GM18520 (cell line): ENCODE measurements around the gene SETSIP.
"Not testable (repeated sequence)": the region's sequence is repeated elsewhere in the genome, so short reads cannot be mapped to it uniquely, and the experiment has no call there.

ENCODE experiments used
- ATAC-seq: cut with Tn5 transposase; IDR thresholded peaks from one replicate; pipeline ENCODE4 v1.9.1; 2021; ENCODE audit not compliant: unreplicated experiment

The SETSIP gene

DNA sequence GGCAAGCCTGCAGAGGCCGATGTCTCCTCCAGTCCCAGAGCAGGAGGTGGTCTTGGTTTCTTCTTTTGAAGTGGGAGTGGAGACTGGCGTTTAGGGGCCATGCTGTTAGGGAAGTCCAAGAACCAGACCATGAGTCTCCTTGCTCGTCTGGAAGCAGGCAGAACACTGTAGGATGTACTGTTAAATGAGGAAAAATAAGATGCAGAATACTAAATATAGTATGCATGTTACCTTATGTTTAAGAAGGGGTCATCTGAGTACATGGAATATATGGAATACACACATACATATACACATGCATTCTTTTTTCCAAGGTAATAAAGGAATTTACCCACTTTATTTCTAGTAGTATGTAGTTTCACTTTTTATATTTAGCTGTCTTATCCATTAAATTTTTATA lies at the start of gene SETSIP:
SETSIP (minus strand) TSS at position 101 of the 400 bp plus-strand sequence; CDS start at position 101, 0 bp downstream.
- ATAC-seq: no peak

DNA sequence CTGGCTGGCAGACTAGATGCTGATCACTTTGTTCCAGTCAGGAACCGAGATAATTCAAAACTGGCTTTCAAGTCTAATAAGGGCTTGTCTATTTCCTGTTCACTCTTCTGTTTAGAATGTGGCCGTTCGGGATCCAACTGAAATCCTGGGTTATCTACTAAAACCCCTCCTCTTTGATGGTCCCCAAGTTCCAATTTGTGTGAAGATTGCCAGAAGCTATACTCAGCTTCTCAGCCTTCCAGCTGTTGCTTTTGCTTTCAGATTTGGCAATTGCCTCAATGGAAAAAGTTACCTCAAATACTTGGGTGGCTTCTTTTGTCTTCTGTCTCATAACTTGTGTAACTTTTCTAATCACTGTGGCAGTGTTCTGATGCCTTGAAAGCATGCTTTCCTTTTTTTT lies 48.7 kb upstream of the SETSIP start:
- no peak for ATAC-seq

DNA sequence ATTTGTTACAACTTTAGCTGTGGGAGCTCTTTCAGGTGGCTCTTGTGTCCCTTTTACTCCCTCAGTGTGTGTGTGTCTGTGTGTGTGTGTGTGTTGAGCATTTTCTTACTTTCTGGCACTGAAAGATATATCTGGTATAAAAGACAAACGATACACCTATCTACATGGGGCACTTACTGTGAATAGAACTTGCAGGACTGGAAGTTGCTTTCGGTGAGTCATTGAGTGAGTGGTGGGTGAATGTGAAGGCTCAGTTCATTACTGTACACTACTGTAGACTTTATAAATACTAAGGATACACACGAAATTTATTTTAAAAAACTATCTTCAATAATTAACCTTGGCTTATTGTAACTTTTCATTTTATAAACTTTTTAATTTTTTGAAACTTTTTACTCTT lies 43.6 kb upstream of the SETSIP start:
- no peak for ATAC-seq

DNA sequence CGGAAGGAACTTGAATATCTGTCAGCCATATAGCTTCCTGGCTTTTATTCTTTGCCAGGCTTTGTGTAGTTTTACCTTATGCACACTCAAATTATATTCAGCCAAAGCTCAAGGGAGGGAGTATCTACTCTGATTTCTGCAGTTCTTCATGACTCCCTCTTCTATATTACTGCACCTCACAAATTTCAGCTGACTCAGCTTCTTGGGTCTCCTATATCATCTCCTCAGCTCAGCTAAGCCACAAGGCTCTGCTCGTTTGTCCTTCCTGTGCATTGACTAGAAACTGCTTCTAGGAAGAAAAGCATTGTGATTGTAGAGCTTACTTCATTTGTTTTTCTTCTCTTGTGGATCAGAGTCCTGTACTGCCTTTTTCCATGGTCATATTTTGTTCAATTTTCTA lies 42.3 kb upstream of the SETSIP start:
- no peak for ATAC-seq

- ATAC-seq: no peak
These were observed 33.4 kb upstream of the SETSIP start for GRCh38 chr1:92108631-92109030.

DNA sequence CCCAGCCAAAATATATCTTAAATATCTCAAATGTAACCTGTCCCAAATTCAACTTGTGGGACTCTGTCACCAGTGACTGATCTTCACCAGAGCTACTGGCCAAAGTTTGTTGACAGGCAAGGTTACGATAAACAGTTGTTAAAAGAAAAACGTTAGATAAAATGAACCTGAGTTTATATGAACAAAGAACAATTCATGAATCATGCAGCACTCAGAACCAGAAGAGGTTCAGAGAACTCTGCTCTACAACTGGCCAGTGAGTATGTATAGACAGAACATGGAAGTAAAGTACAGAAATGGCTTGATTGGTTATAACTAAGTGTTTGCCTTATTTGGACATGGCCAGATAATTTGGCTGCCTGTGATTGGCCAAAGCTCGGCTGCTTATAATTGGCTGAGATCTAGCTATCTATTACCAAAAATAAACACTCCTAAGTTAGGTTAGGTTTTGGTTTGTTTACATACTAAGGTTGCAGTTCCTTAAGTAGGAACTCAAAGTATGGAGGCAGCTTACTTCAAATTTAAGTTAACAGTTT lies 30.4 kb upstream of the SETSIP start:
- ATAC-seq: no peak

GRCh38 chr1:92096317-92096716 lies 21.1 kb upstream of the SETSIP start:
- no peak for ATAC-seq

- no peak for ATAC-seq
These were observed 20.7 kb upstream of the SETSIP start for GRCh38 chr1:92095874-92096273.

DNA sequence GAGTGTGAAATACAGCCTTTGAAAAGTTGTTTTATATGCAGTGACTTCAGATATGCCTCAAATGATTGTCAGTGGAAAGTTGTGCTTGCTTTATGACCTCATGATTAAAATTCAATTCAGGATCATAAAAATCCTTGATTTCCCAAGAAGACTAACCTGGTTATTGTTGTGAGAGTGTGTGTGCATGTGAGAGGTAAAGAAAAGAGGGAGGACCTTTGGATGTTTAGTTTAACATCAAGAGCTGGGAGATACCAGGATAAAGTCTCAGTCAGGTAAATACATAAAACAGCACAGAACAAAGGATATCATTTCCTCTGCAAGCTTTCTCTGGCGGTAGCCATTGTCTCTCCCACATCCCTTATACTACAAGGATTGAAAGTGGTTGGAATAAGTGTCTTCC lies 19.4 kb upstream of the SETSIP start:
- ATAC-seq: no peak

GRCh38 chr1:92094090-92094489 lies 18.9 kb upstream of the SETSIP start:
- ATAC-seq: no peak

- no peak for ATAC-seq
These were observed 16.4 kb upstream of the SETSIP start for GRCh38 chr1:92091625-92092024.

GRCh38 chr1:92087542-92087941 lies 12.3 kb upstream of the SETSIP start:
- ATAC-seq: no peak

- ATAC-seq: no peak
These were observed 10.5 kb upstream of the SETSIP start for GRCh38 chr1:92085727-92086126.

DNA sequence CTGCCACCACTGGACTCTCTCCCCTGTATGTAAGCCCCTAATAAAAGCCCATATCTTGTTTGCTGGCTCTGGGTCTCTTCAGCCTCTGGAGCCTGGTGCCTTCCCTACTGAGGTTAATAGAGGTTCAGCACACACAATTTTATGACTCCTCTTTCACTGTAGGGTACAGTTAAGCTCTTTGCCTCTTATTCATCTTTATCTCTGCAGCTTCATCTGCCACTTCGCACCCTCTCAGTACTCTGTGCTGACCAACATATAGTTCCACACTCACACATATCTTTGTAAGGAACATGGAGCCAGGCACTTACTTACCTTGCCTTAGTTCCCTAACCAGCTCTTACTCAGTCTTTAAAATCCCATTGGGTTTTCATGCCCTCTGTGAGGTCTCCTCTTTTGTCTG lies 9.4 kb upstream of the SETSIP start:
- ATAC-seq: no peak

DNA sequence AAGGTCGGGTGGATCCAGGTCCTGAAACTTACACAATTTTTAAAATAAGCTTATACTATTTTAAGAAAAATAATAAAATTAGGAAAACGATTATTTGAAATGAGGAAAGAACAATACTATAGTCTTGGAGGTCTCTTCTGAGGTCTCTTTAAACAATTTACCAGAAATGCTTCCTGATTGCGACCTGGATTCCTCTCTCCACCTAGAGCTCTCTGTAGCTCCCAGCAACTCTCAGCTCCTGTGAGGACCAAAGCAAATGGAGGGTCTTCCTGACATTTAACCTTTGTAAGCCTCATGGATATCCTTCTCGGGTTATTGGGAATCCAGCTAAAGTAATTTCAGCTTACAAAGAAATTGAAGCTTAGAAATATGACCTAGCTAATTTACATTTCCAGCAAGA lies 5.8 kb upstream of the SETSIP start:
- no peak for ATAC-seq

DNA sequence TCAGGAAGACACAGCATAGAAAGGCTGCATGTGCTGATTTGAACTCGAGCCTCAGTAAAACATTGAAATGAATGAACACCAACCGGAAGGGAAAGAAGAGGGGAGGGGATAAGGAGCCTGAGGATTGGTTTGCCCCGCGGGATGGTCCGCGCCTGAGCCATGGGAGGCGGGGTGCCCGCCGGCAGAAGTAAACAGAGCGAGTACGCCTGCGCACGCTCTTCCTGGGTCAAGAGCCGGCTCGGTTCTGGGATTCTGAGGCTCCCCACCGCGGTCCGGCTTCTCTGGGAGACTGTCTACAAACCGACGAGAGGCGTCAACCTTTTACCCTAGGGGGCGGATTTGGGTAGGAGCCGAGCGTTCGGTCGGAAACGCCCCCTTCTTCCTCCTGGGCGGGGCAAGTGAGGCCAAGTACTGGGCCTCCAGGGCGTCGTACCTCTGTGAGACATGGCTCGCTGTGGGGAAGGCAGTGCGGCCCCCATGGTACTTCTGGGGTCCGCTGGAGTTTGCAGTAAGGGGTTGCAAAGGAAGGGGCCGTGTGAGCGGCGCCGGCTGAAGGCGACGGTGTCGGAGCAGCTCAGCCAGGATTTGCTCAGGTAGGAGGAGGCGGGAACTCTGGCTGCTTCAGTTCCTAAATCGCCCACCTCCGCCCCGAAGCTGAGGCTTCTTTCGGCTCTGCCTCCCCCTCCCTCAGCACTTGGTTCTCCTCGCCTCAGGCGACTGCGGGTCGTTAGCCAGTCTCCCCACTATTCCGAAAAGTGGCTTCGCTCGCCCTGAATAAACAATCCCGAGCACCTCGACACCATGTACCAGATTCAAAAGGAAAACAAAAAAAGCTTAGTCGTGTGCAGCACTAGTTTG lies 5.1 kb upstream of the SETSIP start, which contains the start of gene BTBD8:
BTBD8 (plus strand) TSS at position 218 of the 858 bp plus-strand sequence; CDS start at position 445, 227 bp downstream.
- peak; percentile 94 for ATAC-seq

GRCh38 chr1:92079441-92079840 lies 4.2 kb upstream of the SETSIP start:
- no peak for ATAC-seq

- not testable (repeated sequence) for ATAC-seq
These were observed 2.9 kb upstream of the SETSIP start for GRCh38 chr1:92078077-92078476.

GRCh38 chr1:92076363-92076762 lies 1.2 kb upstream of the SETSIP start:
- no peak for ATAC-seq

GRCh38 chr1:92074446-92074845 lies 765 bp downstream of the SETSIP start:
- ATAC-seq: not testable (repeated sequence)

DNA sequence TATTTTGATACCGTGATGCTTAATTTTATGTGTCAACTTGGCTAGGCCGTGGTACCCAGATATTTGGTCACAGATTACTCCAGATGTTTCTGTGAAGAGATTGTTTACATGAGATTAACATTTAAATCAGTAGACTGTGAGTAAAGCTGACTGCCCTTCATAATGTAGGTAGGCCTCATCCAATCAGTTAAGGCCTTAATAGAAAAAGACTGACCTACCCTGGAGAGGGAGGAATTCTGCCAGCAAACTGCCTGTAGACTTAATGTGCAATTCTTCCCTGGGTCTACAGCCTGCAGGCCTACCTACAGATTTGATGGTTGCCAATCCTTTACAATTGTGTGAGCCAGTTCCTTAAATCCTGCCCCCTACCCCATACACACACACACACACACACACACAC lies 4.3 kb downstream of the SETSIP start:
- no peak for ATAC-seq

GRCh38 chr1:92066321-92066720 lies 8.9 kb downstream of the SETSIP start:
- no peak for ATAC-seq

- no peak for ATAC-seq
These were observed 10.2 kb downstream of the SETSIP start for GRCh38 chr1:92065042-92065441.
